ENCODE data around the gene ALG14. TPM values are rescaled to one million over a fixed set of nuclear protein-coding genes. Genes with fewer than 3 reads are reported as not detected.
"Not testable (repeated sequence)": the region's sequence is repeated elsewhere in the genome, so short reads cannot be mapped to it uniquely, and the experiment has no call there.

The ALG14 gene
- total and polyA plus RNA-seq, 2 donors (not counting 1 experiment from before 2014, with no cell fraction given) = 0.92 to 2.6 TPM

GRCh38 chr1:95021805-95022643, 50.7 kb downstream of the ALG14 start:
- POLR2A ChIA-PET = no interaction called here
- no peaks in the 10 kb centered on the region for H3K4me1 ChIP-seq (ENCODE audit: control insufficient read depth in 2 of 2, insufficient read depth in 2 of 2, low read length in 2 of 2)
- Mint-ChIP-seq H3K4me1 (no peaks in the 10 kb centered on the region), H3K27me3 (no peaks in the 10 kb centered on the region), H3K4me3 (no peak overlapping the region), H3K27ac (no peak overlapping the region), H3K9me3 (ENCODE audit: insufficient read depth) (no peaks in the 10 kb centered on the region)
- WGBS (ENCODE audit: insufficient coverage) = 84% methylated on average over 4 of the region's 7 CpGs
- no peak overlapping the region for H3K9ac ChIP-seq (ENCODE audit: low read length)
- no peaks in the 10 kb centered on the region for H3K27me3 ChIP-seq (replicated peaks in 1 of 4; ENCODE audit: control extremely low read depth in 1 of 4, control insufficient read depth in 3 of 4, insufficient read depth in 4 of 4, low read length in 3 of 4)
- peaks cover 2 to 3% of the 10 kb centered on the region in 2 experiments for H3K36me3 ChIP-seq (replicated peaks in 1 of 2; ENCODE audit: control extremely low read depth in 1 of 2, control insufficient read depth in 1 of 2, extremely low read depth in 1 of 2, insufficient read depth in 2 of 2, low read length in 1 of 2)
- intact Hi-C loops (cut with micrococcal nuclease) = no loop called here
- no peak overlapping the region for H3K27ac ChIP-seq (ENCODE audit: low read length in 2 of 2)
- no peak for DNase-seq
- no peaks in the 10 kb centered on the region for H4K20me1 ChIP-seq (ENCODE audit: control insufficient read depth, insufficient read depth, low read length, poor library complexity, severe bottlenecking)
- CTCF ChIA-PET = no interaction called here
- H3K4me3 ChIP-seq (ENCODE audit: control extremely low read depth in 1 of 5, extremely low read depth in 1 of 5, insufficient read depth in 1 of 5, low read depth in 2 of 5, low read length in 4 of 5) = no peak overlapping the region
- no peaks in the 10 kb centered on the region for H3K79me2 ChIP-seq (ENCODE audit: control insufficient read depth, insufficient read depth, low read length)
- ATAC-seq (ENCODE audit: low read depth) = no peak
- H2AFZ ChIP-seq (ENCODE audit: insufficient read depth, low read depth, low read length, poor library complexity, severe bottlenecking) = no peak overlapping the region
- H3K4me2 ChIP-seq (replicated peaks; ENCODE audit: low read depth, low read length, poor library complexity, severe bottlenecking) = no peak overlapping the region
- H3K9me3 ChIP-seq (ENCODE audit: control extremely low read depth in 1 of 3, control insufficient read depth in 2 of 3, insufficient read depth in 1 of 3, low read length in 2 of 3) = no peaks in the 10 kb centered on the region
- no peak for TF ChIP-seq EZH2 (IDR thresholded peaks at IDR 0.05; ENCODE audit: borderline replicate concordance, insufficient read depth, low read depth, low read length, poor library complexity, severe bottlenecking)
- TF ChIP-seq, protein P1, sequence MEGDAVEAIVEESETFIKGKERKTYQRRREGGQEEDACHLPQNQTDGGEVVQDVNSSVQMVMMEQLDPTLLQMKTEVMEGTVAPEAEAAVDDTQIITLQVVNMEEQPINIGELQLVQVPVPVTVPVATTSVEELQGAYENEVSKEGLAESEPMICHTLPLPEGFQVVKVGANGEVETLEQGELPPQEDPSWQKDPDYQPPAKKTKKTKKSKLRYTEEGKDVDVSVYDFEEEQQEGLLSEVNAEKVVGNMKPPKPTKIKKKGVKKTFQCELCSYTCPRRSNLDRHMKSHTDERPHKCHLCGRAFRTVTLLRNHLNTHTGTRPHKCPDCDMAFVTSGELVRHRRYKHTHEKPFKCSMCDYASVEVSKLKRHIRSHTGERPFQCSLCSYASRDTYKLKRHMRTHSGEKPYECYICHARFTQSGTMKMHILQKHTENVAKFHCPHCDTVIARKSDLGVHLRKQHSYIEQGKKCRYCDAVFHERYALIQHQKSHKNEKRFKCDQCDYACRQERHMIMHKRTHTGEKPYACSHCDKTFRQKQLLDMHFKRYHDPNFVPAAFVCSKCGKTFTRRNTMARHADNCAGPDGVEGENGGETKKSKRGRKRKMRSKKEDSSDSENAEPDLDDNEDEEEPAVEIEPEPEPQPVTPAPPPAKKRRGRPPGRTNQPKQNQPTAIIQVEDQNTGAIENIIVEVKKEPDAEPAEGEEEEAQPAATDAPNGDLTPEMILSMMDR (IDR thresholded peaks at IDR 0.05) = no peak

DNA sequence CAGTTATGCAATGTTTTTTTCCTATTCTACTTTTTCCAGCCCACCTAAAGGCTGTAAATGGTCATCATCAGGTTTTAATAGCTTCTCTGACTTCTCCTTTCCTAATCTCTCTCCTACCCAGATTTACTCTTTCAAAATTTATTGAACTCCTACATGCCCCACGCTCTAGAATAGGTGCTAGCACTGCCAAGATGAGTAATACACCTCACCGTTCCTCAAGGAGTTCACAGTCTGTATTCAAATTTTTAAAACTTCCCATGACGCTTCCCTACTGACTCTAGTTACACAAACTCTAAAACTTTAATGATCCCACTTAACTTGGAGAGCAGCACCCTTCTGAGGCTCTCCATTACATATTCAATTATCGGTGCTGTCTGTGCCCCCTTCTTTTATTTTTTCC, 51.6 kb downstream of the ALG14 start:
- Mint-ChIP-seq H3K27ac (no peak overlapping the region), H3K4me1 (peaks cover 3% of the 10 kb centered on the region), H3K4me3 (no peak overlapping the region), H3K9me3 (ENCODE audit: insufficient read depth) (no peaks in the 10 kb centered on the region), H3K27me3 (no peaks in the 10 kb centered on the region)
- H3K79me2 ChIP-seq (ENCODE audit: control insufficient read depth, insufficient read depth, low read length) = no peaks in the 10 kb centered on the region
- no peak overlapping the region for H3K4me2 ChIP-seq (replicated peaks; ENCODE audit: low read depth, low read length, poor library complexity, severe bottlenecking)
- no peak overlapping the region for H3K9ac ChIP-seq (ENCODE audit: low read length)
- no peak for TF ChIP-seq EZH2 (IDR thresholded peaks at IDR 0.05; ENCODE audit: borderline replicate concordance, insufficient read depth, low read depth, low read length, poor library complexity, severe bottlenecking)
- TF ChIP-seq, protein P1 (IDR thresholded peaks at IDR 0.05) = no peak
- H3K4me3 ChIP-seq (ENCODE audit: control extremely low read depth in 1 of 5, extremely low read depth in 1 of 5, insufficient read depth in 1 of 5, low read depth in 2 of 5, low read length in 4 of 5) = no peak overlapping the region
- intact Hi-C loops (cut with micrococcal nuclease) = no loop called here
- H3K27me3 ChIP-seq (replicated peaks in 1 of 4; ENCODE audit: control extremely low read depth in 1 of 4, control insufficient read depth in 3 of 4, insufficient read depth in 4 of 4, low read length in 3 of 4) = no peaks in the 10 kb centered on the region
- no peaks in the 10 kb centered on the region for H3K4me1 ChIP-seq (ENCODE audit: control insufficient read depth in 2 of 2, insufficient read depth in 2 of 2, low read length in 2 of 2)
- peaks cover 0 to 2% of the 10 kb centered on the region in 2 experiments for H3K36me3 ChIP-seq (replicated peaks in 1 of 2; ENCODE audit: control extremely low read depth in 1 of 2, control insufficient read depth in 1 of 2, extremely low read depth in 1 of 2, insufficient read depth in 2 of 2, low read length in 1 of 2)
- WGBS (ENCODE audit: insufficient coverage) = 100% methylated on average over 4 of the region's 4 CpGs
- ChIA-PET POLR2A (no interaction called here), CTCF (no interaction called here)
- DNase-seq = no peak
- no peaks in the 10 kb centered on the region for H3K9me3 ChIP-seq (ENCODE audit: control extremely low read depth in 1 of 3, control insufficient read depth in 2 of 3, insufficient read depth in 1 of 3, low read length in 2 of 3)
- no peak overlapping the region for H3K27ac ChIP-seq (ENCODE audit: low read length in 2 of 2)
- ATAC-seq (ENCODE audit: low read depth) = no peak
- H2AFZ ChIP-seq (ENCODE audit: insufficient read depth, low read depth, low read length, poor library complexity, severe bottlenecking) = no peak overlapping the region
- no peaks in the 10 kb centered on the region for H4K20me1 ChIP-seq (ENCODE audit: control insufficient read depth, insufficient read depth, low read length, poor library complexity, severe bottlenecking)

- DNase-seq; H3K4me1 ChIP-seq (ENCODE audit: control insufficient read depth in 2 of 2, insufficient read depth in 2 of 2, low read length in 2 of 2); H3K4me1 Mint-ChIP-seq; H3K9me3 ChIP-seq (ENCODE audit: control extremely low read depth in 1 of 3, control insufficient read depth in 2 of 3, insufficient read depth in 1 of 3, low read length in 2 of 3); H3K4me2 ChIP-seq (replicated peaks; ENCODE audit: low read depth, low read length, poor library complexity, severe bottlenecking); H3K4me3 ChIP-seq (ENCODE audit: control extremely low read depth in 1 of 5, extremely low read depth in 1 of 5, insufficient read depth in 1 of 5, low read depth in 2 of 5, low read length in 4 of 5); H3K79me2 ChIP-seq (ENCODE audit: control insufficient read depth, insufficient read depth, low read length); H3K9me3 Mint-ChIP-seq (ENCODE audit: insufficient read depth); H3K27ac ChIP-seq (ENCODE audit: low read length in 2 of 2); H3K9ac ChIP-seq (ENCODE audit: low read length); H3K4me3 Mint-ChIP-seq; H3K27ac Mint-ChIP-seq; H4K20me1 ChIP-seq (ENCODE audit: control insufficient read depth, insufficient read depth, low read length, poor library complexity, severe bottlenecking); H3K36me3 ChIP-seq (replicated peaks in 1 of 2; ENCODE audit: control extremely low read depth in 1 of 2, control insufficient read depth in 1 of 2, extremely low read depth in 1 of 2, insufficient read depth in 2 of 2, low read length in 1 of 2); ATAC-seq (ENCODE audit: low read depth); H2AFZ ChIP-seq (ENCODE audit: insufficient read depth, low read depth, low read length, poor library complexity, severe bottlenecking); POLR2A ChIA-PET; intact Hi-C loops (cut with micrococcal nuclease); H3K27me3 ChIP-seq (replicated peaks in 1 of 4; ENCODE audit: control extremely low read depth in 1 of 4, control insufficient read depth in 3 of 4, insufficient read depth in 4 of 4, low read length in 3 of 4); H3K27me3 Mint-ChIP-seq: not testable (repeated sequence)
- WGBS (ENCODE audit: insufficient coverage) = 100% methylated on average over 3 of the region's 6 CpGs
- CTCF ChIA-PET = interaction anchor here (1.2 to 1.3 kb wide), 2 partner anchors 24 to 165 kb away, joined by 3 read pairs; no protein-coding TSS in a partner anchor
These were observed 53.3 kb downstream of the ALG14 start for GRCh38 chr1:95019466-95019865.
